COLO668 (cell line): ENCODE measurements around the gene POU5F1.
"Not testable (repeated sequence)": the region's sequence is repeated elsewhere in the genome, so short reads cannot be mapped to it uniquely, and the experiment has no call there.

Experiments
- DNase-seq: peaks from one replicate; lab custom pipeline; 2025; ENCODE audit not compliant: unreplicated experiment; lab: John Stamatoyannopoulos, UW

The POU5F1 gene

GRCh38 chr6:31192431-31193105 is 22.1 kb upstream of the POU5F1 start:
- DNase-seq, result peak; percentile 39

- DNase-seq, result no peak
Measured at GRCh38 chr6:31190488-31190887, 20.0 kb upstream of the POU5F1 start.

GRCh38 chr6:31189223-31189622 is 18.7 kb upstream of the POU5F1 start:
- DNase-seq, result not testable (repeated sequence)

- no peak for DNase-seq
Measured at GRCh38 chr6:31187780-31188194, 17.3 kb upstream of the POU5F1 start.

- DNase-seq, result no peak
Measured at GRCh38 chr6:31186052-31186734, 15.7 kb upstream of the POU5F1 start.

- not testable (repeated sequence) for DNase-seq
Measured at GRCh38 chr6:31185695-31186051, 15.2 kb upstream of the POU5F1 start.

- not testable (repeated sequence) for DNase-seq
Measured at GRCh38 chr6:31183859-31184258, 13.4 kb upstream of the POU5F1 start.

- not testable (repeated sequence) for DNase-seq
Measured at GRCh38 chr6:31183287-31183686, 12.8 kb upstream of the POU5F1 start.

GRCh38 chr6:31180500-31180899 is 10.0 kb upstream of the POU5F1 start:
- DNase-seq, result no peak

- no peak for DNase-seq
Measured at GRCh38 chr6:31179896-31180295, 9.4 kb upstream of the POU5F1 start.

- DNase-seq, result no peak
Measured at GRCh38 chr6:31179042-31179386, 8.5 kb upstream of the POU5F1 start.

GRCh38 chr6:31178143-31179041 is 7.9 kb upstream of the POU5F1 start:
- DNase-seq, result no peak

GRCh38 chr6:31175971-31176370 is 5.5 kb upstream of the POU5F1 start:
- no peak for DNase-seq

- DNase-seq, result no peak
Measured at GRCh38 chr6:31174378-31174777, 3.9 kb upstream of the POU5F1 start.

GRCh38 chr6:31173406-31173805 is 2.9 kb upstream of the POU5F1 start:
- DNase-seq, result no peak

- no peak for DNase-seq
Measured at GRCh38 chr6:31172973-31173384, 2.5 kb upstream of the POU5F1 start.

GRCh38 chr6:31171931-31172905 is 1.7 kb upstream of the POU5F1 start:
- no peak for DNase-seq

GRCh38 chr6:31170987-31171671 is 647 bp upstream of the POU5F1 start:
- no peak for DNase-seq

- not testable (repeated sequence) for DNase-seq
Measured at GRCh38 chr6:31169858-31170599, 453 bp downstream of the POU5F1 start.
